Measurements from ENCODE around the gene ZNF384.

Gene ZNF384

DNA sequence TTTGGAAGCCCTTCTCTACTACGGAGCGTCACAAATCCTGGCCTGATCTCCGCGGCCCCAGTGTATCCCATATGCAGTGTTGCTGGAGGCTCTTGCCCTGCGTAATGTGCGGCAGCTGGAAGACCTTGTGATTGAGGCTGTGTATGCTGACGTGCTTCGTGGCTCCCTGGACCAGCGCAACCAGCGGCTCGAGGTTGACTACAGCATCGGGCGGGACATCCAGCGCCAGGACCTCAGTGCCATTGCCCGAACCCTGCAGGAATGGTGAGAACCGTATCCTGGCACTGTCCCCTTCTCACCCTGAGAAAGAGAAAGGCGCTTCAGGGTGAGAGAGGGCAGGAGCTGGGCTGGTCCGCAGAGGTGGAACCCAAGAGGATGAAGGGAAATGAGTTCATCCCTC lies 40.0 kb upstream of the ZNF384 start:
- H3K27me3 Mint-ChIP-seq (ENCODE audit: low read depth, poor library complexity), result no peaks in the 10 kb centered on the region
- H3K9me3 Mint-ChIP-seq, result no peaks in the 10 kb centered on the region
- peaks cover 32% of the 10 kb centered on the region for H3K36me3 Mint-ChIP-seq (ENCODE audit: low read depth)
- DNase-seq, result no peak
- peaks cover 31% of the 10 kb centered on the region for H3K4me1 Mint-ChIP-seq
- H3K4me3 Mint-ChIP-seq, result no peak overlapping the region
- TF ChIP-seq, protein P1, sequence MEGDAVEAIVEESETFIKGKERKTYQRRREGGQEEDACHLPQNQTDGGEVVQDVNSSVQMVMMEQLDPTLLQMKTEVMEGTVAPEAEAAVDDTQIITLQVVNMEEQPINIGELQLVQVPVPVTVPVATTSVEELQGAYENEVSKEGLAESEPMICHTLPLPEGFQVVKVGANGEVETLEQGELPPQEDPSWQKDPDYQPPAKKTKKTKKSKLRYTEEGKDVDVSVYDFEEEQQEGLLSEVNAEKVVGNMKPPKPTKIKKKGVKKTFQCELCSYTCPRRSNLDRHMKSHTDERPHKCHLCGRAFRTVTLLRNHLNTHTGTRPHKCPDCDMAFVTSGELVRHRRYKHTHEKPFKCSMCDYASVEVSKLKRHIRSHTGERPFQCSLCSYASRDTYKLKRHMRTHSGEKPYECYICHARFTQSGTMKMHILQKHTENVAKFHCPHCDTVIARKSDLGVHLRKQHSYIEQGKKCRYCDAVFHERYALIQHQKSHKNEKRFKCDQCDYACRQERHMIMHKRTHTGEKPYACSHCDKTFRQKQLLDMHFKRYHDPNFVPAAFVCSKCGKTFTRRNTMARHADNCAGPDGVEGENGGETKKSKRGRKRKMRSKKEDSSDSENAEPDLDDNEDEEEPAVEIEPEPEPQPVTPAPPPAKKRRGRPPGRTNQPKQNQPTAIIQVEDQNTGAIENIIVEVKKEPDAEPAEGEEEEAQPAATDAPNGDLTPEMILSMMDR (IDR thresholded peaks at IDR 0.05), result no peak
- H3K27ac Mint-ChIP-seq, result peak overlapping the region; percentile 39

DNA sequence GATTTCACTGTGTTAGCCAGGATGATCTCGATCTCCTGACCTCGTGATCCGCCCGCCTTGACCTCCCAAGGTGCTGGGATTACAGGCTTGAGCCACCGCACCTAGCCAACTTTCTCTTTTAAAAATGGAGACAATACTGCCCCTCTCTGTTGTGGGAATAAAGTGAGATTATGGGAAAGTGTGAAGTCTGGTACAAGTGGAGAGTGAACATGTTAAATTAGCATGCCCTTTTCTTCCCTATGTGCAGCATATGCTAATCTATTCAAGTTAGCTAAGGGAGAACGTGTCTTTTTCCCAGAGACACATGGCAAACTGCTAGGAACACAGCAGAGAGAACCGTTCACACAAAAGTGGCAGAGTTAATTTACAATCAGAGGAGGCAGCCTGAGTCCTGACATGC lies 36.2 kb upstream of the ZNF384 start:
- peak overlapping the region; percentile 62 for H3K4me3 Mint-ChIP-seq
- DNase-seq, result no peak
- H3K4me1 Mint-ChIP-seq, result peaks cover 40% of the 10 kb centered on the region
- peaks cover 12% of the 10 kb centered on the region for H3K27me3 Mint-ChIP-seq (ENCODE audit: low read depth, poor library complexity)
- peaks cover 18% of the 10 kb centered on the region for H3K36me3 Mint-ChIP-seq (ENCODE audit: low read depth)
- no peak overlapping the region for H3K27ac Mint-ChIP-seq
- TF ChIP-seq, protein P1 (IDR thresholded peaks at IDR 0.05), result no peak
- H3K9me3 Mint-ChIP-seq, result peaks cover 4% of the 10 kb centered on the region

DNA sequence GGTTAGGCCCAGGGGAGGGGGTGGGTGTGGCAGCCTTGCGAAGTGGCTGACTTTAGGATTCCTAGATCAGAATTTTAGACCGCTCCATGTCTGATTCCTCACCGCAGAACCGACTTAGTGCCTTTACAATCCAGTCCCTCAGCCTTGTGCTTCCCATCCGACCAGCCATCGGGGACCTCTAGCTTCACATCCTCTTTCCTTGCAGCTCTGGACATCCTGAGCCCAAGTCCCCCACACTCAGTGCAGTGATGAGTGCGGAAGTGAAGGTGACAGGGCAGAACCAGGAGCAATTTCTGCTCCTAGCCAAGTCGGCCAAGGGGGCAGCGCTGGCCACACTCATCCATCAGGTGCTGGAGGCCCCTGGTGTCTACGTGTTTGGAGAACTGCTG lies 35.2 kb upstream of the ZNF384 start:
- Mint-ChIP-seq H3K36me3 (ENCODE audit: low read depth) (peaks cover 8% of the 10 kb centered on the region), H3K4me1 (peaks cover 36% of the 10 kb centered on the region), H3K27ac (peak overlapping the region; percentile 93), H3K4me3 (peak overlapping the region; percentile 90), H3K9me3 (peaks cover 4% of the 10 kb centered on the region), H3K27me3 (ENCODE audit: low read depth, poor library complexity) (peaks cover 12% of the 10 kb centered on the region)
- TF ChIP-seq, protein P1 (IDR thresholded peaks at IDR 0.05), result no peak
- peak; percentile 29 for DNase-seq

DNA sequence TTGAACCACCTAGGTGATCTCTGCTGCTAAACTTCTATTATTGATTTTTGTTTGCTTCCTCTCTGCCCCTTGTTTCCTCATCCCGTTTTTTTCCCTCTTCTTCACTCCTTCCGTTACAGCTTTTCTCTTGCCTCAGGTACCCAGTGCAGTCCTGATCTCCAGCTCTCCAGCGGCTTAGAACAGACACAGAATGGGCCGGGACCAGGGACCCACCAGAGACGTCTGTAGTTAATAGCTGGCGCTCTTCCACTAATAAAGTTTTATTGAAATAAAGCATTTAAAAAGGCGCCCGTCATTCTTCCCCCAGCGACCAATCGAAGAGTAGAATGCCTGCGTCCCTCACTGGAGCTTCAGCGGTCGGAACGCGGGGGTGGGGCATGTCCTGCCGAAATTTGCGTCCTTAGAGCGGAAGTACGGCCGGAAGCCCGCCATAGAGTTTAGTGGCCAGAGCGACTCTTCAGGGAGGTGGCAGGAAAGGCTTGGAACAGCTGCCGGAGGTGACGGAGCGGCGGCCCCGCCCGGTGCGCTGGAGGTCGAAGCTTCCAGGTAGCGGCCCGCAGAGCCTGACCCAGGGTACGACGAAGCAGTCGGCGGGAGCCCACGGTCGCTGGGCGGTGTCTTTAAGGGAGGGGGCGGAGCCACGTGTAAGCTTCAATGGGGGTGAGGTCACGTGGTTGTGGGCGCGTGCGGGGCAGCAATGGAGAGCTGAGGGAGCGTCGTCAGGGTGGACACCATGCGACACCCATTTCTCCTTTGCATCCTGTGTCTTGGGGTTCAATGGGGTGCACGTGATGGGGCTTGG lies 34.6 kb upstream of the ZNF384 start, which contains the start of gene COPS7A:
Gene COPS7A, plus strand, starts transcription at position 440 of the 802 bp plus-strand sequence. CDS start 611 bp downstream, outside the sequence.
- peaks cover 36% of the 10 kb centered on the region for H3K4me1 Mint-ChIP-seq
- H3K27me3 Mint-ChIP-seq (ENCODE audit: low read depth, poor library complexity), result peaks cover 12% of the 10 kb centered on the region
- peaks cover 4% of the 10 kb centered on the region for H3K9me3 Mint-ChIP-seq
- H3K27ac Mint-ChIP-seq, result peak within 1 kb of the TSS; percentile 93
- TF ChIP-seq, protein P1 (IDR thresholded peaks at IDR 0.05), result no peak
- H3K4me3 Mint-ChIP-seq, result peak within 1 kb of the TSS; percentile 90
- peak; percentile 94 for DNase-seq
- peaks cover 5% of the 10 kb centered on the region for H3K36me3 Mint-ChIP-seq (ENCODE audit: low read depth)

DNA sequence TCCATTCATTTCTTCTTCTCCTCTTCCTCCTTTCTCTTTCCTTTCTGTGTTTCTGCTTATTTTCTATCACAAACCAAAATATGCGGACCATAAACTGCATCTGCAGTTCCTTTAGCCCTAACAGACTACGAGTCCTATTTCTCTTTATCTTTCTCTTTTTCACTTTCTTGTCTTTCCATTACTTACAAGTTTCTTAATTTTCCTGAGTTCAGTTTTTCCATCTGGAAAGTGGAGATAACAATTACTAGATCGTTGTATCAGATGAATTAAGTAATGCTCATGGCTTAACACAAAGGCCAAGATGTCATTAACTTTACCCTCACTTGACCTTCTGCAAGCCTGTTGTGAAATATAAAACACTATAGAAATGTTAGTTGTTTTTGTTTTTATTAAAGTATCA lies 33.7 kb upstream of the ZNF384 start:
- Mint-ChIP-seq H3K27ac (no peak overlapping the region), H3K27me3 (ENCODE audit: low read depth, poor library complexity) (peaks cover 12% of the 10 kb centered on the region), H3K36me3 (ENCODE audit: low read depth) (peaks cover 5% of the 10 kb centered on the region), H3K4me1 (peaks cover 36% of the 10 kb centered on the region), H3K4me3 (peak overlapping the region; percentile 19), H3K9me3 (peaks cover 4% of the 10 kb centered on the region)
- no peak for DNase-seq
- TF ChIP-seq, protein P1 (IDR thresholded peaks at IDR 0.05), result no peak
